NCI-H2227 (cell line): Measurements from ENCODE around the gene FAM107A.
A peak's percentile ranks its signal among the peaks of the same experiment; 100 is the strongest.

Source experiments
- DNase-seq: peaks from one replicate; lab custom pipeline; 2025; ENCODE audit not compliant: unreplicated experiment; lab: John Stamatoyannopoulos, UW

FAM107A gene

DNA sequence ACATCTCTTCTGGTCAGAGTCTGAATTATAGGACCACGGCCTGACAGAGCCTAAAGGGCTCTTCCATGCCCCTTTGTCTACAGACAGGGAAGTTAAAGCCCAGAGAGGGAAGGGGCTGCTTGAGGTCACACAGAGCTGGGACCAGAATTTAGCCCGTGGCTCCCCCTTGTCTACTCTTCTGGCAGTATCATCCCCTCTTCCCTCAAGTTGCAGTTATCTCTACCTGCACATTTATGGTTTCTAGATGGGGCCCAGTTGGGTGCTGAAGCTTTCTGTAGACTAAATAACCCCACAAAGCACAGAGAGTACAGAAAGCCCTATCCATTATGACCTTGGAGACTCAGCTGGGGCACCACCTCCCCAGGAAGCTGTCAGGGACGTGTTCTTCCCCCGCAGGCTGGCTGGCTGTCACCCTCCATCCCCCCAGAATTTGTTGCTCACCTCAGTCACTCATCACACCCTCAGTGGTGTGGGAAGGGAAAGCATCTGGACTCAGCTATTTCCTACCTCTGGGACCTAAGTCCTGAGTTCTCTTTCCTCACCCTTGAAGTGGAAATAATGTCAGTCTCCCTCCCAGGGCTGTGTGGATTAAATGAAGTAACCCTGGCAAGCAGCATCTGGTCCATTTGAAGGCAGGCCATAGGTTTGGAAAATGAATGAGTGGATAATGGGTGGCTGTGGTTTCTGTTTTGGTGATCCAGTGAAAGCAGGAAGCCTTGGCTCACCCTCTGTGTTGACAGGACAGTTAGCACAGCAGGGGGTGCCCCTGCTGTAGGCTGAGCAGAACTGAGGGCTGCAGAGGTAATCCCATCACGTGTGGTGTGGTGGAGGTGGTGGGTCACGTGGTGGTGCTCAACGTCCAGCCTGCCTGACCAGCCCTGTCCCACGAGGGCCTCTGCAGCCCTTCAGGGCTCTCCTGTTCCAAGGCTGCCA lies 56.5 kb downstream of the FAM107A start:
- DNase-seq, result peak; percentile 6

DNA sequence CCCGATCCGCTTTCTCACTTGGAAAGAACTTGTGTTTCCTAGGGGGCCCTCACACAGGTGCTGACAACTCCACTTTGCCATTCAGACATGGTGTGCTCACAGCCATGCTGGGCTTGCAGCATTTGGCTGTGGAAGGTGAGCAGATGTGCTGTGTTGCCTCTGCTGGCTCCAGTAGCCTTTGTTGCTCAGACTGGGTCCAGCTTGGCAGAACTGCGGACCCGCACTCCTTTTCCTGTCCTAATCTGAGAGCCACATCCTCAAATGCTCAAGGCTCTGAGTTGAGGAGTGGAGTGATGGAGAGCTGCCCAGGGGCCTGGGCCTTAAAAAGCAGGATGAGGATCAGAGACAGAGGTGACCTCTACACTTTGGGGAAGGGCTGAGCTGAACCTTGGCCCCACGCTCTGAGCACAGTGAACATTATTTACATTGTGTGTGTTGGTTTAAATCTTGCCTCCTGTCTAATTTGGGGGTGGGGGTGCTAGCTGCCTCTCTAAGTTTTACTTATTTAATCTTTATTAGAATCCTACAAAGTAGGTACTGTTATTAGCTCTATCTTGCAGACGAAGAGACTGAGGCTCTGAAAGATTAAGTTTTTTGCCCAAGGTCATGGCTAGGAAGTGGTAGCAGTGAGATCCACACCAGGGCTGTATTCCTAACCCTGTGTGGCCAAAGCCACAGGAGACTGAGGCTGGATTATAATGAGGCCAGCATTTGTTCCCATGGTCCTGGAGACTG lies 57.4 kb downstream of the FAM107A start:
- no peak for DNase-seq

DNA sequence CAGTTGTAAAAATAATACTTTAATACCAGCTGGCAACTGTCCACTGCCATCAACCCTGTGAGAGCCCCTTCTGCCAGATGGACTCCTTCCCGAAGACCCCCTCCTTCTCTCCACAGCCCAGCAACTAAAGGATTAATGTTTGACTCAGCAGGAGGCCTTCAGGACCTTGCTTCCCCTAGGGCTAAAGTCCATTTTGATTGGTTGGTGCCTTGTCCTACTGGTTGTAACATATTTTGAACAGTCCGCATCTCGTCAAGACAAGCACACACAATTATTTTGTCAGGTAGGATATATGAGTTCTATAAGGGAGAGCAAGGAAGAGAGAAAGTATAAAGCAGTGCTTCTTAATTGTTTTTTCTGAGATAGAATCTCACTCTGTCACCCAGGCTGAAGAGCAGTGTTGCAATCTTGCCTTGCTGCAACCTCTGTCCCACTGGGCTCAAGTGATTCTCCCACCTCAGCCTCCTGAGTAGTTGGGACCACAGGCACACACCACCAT lies 58.9 kb downstream of the FAM107A start:
- DNase-seq, result peak; percentile 29

- no peak for DNase-seq
Measured at GRCh38 chr3:58514405-58514804, 62.8 kb downstream of the FAM107A start.
